GM10266 (cell line): ENCODE results near the gene PWP1.
"Not testable (repeated sequence)": the region's sequence is repeated elsewhere in the genome, so short reads cannot be mapped to it uniquely, and the experiment has no call there.

Experiments used
- DNase-seq: peaks from one replicate; pipeline ENCODE4 v3.0.0; 2012; ENCODE audit errors: extremely low spot score
- CTCF ChIP-seq: IDR thresholded peaks from 2 replicates; pipeline ENCODE4 v1.5.1; 2012; ENCODE audit warnings: mild to moderate bottlenecking, low read depth; ENCODE audit not compliant: control insufficient read depth, insufficient read depth; ENCODE audit errors: missing control alignments

PWP1 gene

GRCh38 chr12:107718606-107719005, 33.0 kb downstream of the PWP1 start:
- DNase-seq = no peak
- TF ChIP-seq CTCF = no peak

GRCh38 chr12:107727327-107727726, 41.7 kb downstream of the PWP1 start:
- DNase-seq = not testable (repeated sequence)

GRCh38 chr12:107727742-107728141, 42.1 kb downstream of the PWP1 start:
- not testable (repeated sequence) for DNase-seq

GRCh38 chr12:107730618-107731341, 45.2 kb downstream of the PWP1 start:
- no peak for TF ChIP-seq CTCF
- DNase-seq = no peak

GRCh38 chr12:107731366-107731765, 45.8 kb downstream of the PWP1 start:
- DNase-seq = no peak

GRCh38 chr12:107732365-107732764, 46.8 kb downstream of the PWP1 start:
- no peak for TF ChIP-seq CTCF

More at GRCh38 chr12:107731366-107731765, 45.8 kb downstream of the PWP1 start:
- TF ChIP-seq CTCF = no peak

GRCh38 chr12:107734139-107734538, 48.5 kb downstream of the PWP1 start:
- TF ChIP-seq CTCF = no peak
- DNase-seq = no peak

More at GRCh38 chr12:107732365-107732764, 46.8 kb downstream of the PWP1 start:
- no peak for DNase-seq

GRCh38 chr12:107735763-107736162, 50.2 kb downstream of the PWP1 start:
- TF ChIP-seq CTCF = no peak
- DNase-seq = no peak
